HFFc6 (cell line): ENCODE results near the gene NTNG1. TPM values are rescaled to one million over a fixed set of nuclear protein-coding genes. Genes with fewer than 3 reads are reported as not detected.

ENCODE experiments used
- DNase-seq: peaks from one replicate; pipeline ENCODE4 v3.0.0-alpha.2; 2018
- H3K27ac Mint-ChIP-seq: 2 replicates; pipeline ENCODE4 v1.8.0; 2020; ENCODE audit warnings: mild to moderate bottlenecking, mixed read lengths
- H3K27me3 Mint-ChIP-seq: 2 replicates; pipeline ENCODE4 v1.8.0; 2021; ENCODE audit warnings: mild to moderate bottlenecking, moderate library complexity, mixed read lengths; ENCODE audit not compliant: insufficient read depth
- H3K36me3 Mint-ChIP-seq: 2 replicates; pipeline ENCODE4 v1.8.0; 2021; ENCODE audit warnings: low read depth, mixed read lengths
- H3K4me1 Mint-ChIP-seq: 2 replicates; pipeline ENCODE4 v1.8.0; 2020; ENCODE audit warnings: low read depth, mixed read lengths
- H3K4me3 Mint-ChIP-seq: 2 replicates; pipeline ENCODE4 v1.8.0; 2020; ENCODE audit warnings: mild to moderate bottlenecking, moderate library complexity, mixed read lengths
- H3K9me3 Mint-ChIP-seq: 2 replicates; pipeline ENCODE4 v1.8.0; 2020; ENCODE audit warnings: mild to moderate bottlenecking, mixed read lengths
- total RNA-seq, 6 experiments: library from RNA; stranded (reverse); fragmentation: NEBNext Ultra II Directional; extraction: Animal tissue kit (Norgen Biotek cat#: 25700); gene quantifications; 2 replicates in 1 of 6; 3 replicates in 5 of 6; pipeline ENCODE4 v1.2.3, GENCODE V29; 2021
- TF ChIP-seq, protein P1 (sequence below): fragments of 200-600 bp; sonication (generic); IDR thresholded peaks from 2 replicates; pipeline ENCODE4 v1.5.0; 2021; ENCODE audit warnings: antibody characterized with exemption, mild to moderate bottlenecking

Gene NTNG1
- total RNA-seq, 6 experiments from 2014 or later: 1.3 to 8.0 (median 2.2) TPM

DNA sequence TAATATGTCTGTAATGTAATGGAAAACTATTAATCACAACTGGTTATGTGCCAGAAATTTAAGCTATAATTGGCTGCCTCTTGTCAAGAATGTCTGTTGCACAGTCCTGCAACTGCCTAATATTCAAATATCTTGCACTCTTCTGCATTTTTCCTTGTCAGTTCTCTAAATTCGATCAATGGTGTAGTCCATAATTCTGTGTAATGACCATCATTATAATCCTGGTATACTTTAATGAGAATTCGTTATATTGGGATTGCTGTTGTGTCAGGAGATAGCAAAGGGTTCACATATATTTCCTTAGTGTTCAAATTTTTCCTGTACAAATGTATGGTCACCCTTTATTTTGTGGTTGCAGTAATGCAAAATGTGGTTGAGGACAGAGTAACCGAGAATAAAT, 4.8 kb downstream of the NTNG1 start:
- H3K27me3 Mint-ChIP-seq: peaks cover under 1% of the 10 kb centered on the region; the same call in 1 of the 2 replicates
- H3K9me3 Mint-ChIP-seq: no peaks in the 10 kb centered on the region
- TF ChIP-seq, protein P1, sequence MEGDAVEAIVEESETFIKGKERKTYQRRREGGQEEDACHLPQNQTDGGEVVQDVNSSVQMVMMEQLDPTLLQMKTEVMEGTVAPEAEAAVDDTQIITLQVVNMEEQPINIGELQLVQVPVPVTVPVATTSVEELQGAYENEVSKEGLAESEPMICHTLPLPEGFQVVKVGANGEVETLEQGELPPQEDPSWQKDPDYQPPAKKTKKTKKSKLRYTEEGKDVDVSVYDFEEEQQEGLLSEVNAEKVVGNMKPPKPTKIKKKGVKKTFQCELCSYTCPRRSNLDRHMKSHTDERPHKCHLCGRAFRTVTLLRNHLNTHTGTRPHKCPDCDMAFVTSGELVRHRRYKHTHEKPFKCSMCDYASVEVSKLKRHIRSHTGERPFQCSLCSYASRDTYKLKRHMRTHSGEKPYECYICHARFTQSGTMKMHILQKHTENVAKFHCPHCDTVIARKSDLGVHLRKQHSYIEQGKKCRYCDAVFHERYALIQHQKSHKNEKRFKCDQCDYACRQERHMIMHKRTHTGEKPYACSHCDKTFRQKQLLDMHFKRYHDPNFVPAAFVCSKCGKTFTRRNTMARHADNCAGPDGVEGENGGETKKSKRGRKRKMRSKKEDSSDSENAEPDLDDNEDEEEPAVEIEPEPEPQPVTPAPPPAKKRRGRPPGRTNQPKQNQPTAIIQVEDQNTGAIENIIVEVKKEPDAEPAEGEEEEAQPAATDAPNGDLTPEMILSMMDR: no peak
- no peak overlapping the region for H3K27ac Mint-ChIP-seq
- DNase-seq: no peak
- peaks cover 18% of the 10 kb centered on the region for H3K4me1 Mint-ChIP-seq
- H3K4me3 Mint-ChIP-seq: no peak overlapping the region
- H3K36me3 Mint-ChIP-seq: no peaks in the 10 kb centered on the region

DNA sequence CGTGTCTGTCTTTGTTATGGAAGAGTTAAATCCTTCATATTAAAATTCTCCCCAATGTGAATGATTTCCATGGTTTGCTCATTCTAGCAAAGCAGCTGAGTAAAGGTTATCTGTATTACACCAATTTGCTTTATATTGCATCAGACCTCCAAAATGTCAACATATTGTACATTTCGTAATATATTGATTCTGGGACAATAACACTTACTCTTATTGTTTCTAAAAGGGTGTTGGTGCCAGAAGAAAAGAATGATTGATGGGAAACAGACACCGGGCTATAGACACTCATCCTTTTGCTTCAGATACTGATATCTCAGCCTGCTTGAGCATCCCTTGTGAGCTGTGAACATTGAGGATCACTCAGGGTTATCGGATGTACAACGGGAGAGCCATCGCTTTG, 7.0 kb downstream of the NTNG1 start:
- no peaks in the 10 kb centered on the region; the same call in 1 of the 2 replicates for H3K27me3 Mint-ChIP-seq
- H3K27ac Mint-ChIP-seq: no peak overlapping the region
- no peak overlapping the region for H3K4me3 Mint-ChIP-seq
- no peaks in the 10 kb centered on the region for H3K9me3 Mint-ChIP-seq
- H3K4me1 Mint-ChIP-seq: peaks cover 6% of the 10 kb centered on the region
- DNase-seq: no peak
- no peaks in the 10 kb centered on the region for H3K36me3 Mint-ChIP-seq
- TF ChIP-seq, protein P1: no peak

DNA sequence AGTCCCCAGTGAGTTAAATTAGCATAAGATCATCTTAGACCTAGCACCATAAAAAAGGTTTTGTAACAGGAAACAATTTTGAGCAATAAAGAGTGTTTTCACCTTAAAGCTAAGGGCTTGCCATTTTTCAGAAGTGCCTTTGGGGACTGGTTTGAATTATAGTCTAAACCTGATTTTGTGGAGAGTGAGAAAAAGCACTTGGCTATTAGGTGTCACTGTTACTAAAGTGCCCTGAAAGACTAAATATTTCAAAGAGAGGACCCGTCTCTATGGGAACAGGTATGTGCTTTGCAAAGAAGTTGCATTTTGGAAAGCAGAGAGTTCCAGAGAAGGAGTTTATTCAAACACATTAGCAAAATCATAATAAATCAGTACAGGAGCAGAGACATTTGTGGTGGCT, 9.1 kb downstream of the NTNG1 start:
- TF ChIP-seq, protein P1: no peak
- no peak overlapping the region for H3K4me3 Mint-ChIP-seq

DNA sequence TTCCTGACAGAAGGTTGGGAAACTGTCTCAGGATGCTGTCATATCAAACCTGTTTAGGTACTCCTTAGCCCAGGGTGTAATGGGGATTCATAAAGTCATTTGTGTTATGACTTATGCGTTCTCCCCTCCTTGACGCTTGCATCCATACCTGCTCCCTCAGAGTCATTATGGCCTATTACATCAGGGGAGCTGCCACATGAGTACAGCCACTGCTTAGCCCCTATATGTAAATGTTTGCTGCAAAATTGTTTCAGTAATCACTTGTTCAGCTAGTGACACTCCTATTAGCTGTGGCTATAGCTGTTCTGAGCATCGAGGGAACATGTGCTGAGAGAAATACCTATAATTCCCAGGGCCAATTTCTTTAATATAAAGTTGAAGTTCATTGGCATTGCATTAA, 10.5 kb downstream of the NTNG1 start:
- TF ChIP-seq, protein P1: no peak
- no peak for DNase-seq
- no peak overlapping the region for H3K27ac Mint-ChIP-seq
- H3K4me3 Mint-ChIP-seq: no peak overlapping the region
- no peaks in the 10 kb centered on the region for H3K36me3 Mint-ChIP-seq
- H3K27me3 Mint-ChIP-seq: no peaks in the 10 kb centered on the region
- H3K4me1 Mint-ChIP-seq: no peaks in the 10 kb centered on the region; the same call in 1 of the 2 replicates
- no peaks in the 10 kb centered on the region for H3K9me3 Mint-ChIP-seq

More for the DNA sequence above, 9.1 kb downstream of the NTNG1 start:
- Mint-ChIP-seq H3K36me3 (no peaks in the 10 kb centered on the region), H3K9me3 (no peaks in the 10 kb centered on the region), H3K27me3 (no peaks in the 10 kb centered on the region), H3K27ac (no peak overlapping the region), H3K4me1 (peaks cover 6% of the 10 kb centered on the region)
- DNase-seq: no peak

DNA sequence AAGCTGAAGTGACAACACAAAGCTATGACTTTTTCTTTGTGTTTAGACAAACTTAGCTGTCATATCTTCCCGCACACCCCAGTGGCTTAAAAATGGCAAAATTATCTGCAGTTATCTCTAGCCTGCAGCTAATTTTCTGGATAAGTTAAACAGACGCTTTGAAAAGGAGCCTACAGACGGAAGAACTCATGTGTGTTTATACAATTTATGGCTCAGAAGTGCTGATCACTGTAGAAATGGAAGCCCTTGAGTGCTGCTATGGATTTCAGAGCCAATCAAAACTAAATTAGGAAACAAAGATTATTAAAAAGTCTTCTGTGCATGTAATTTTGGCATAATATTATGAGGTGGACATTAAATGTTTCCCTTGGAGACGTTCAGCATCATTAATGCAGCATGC, 11.6 kb downstream of the NTNG1 start:
- H3K4me3 Mint-ChIP-seq: no peak overlapping the region
- no peaks in the 10 kb centered on the region for H3K27me3 Mint-ChIP-seq
- no peaks in the 10 kb centered on the region for H3K36me3 Mint-ChIP-seq
- no peaks in the 10 kb centered on the region; the same call in 1 of the 2 replicates for H3K4me1 Mint-ChIP-seq
- H3K27ac Mint-ChIP-seq: no peak overlapping the region
- no peaks in the 10 kb centered on the region for H3K9me3 Mint-ChIP-seq
- DNase-seq: no peak
- TF ChIP-seq, protein P1: no peak

DNA sequence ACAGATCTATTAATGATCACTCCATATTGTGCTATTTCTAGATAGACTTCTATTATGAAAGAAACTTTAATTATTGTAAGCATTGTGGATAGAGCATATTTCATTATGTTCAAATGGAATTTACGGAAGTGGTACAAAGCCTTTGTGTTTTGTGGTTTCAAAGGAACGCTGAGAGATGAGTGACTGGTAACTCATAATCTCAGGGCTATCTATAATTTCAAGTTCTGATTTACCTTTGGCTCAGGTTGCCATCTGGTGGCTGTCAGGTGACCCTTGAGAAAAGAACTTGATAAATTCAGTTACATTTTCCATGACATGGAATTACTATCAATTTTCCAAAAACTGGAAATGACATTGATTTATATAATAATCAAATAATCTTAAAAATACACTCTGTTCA, 12.2 kb downstream of the NTNG1 start:
- Mint-ChIP-seq H3K27ac (no peak overlapping the region), H3K36me3 (no peaks in the 10 kb centered on the region), H3K4me3 (no peak overlapping the region), H3K9me3 (no peaks in the 10 kb centered on the region), H3K4me1 (no peaks in the 10 kb centered on the region; the same call in 1 of the 2 replicates), H3K27me3 (no peaks in the 10 kb centered on the region)
- DNase-seq: no peak
- TF ChIP-seq, protein P1: peak; percentile 32; the same call in 1 of the 2 replicates
